Adrenal gland (tissue), 12 donors: ENCODE data around the gene CORO1C. TPM values are rescaled to one million over a fixed set of nuclear protein-coding genes. Genes with fewer than 3 reads are reported as not detected.

Experiments
- DNase-seq, 7 donors: peaks; one replicate each; pipeline ENCODE4 v3.0.0-alpha.2; 2019 to 2020
- H3K27ac ChIP-seq, 5 donors: fragments of 200-600 bp; sonication (generic) in 4 of 5; 1 replicate in 3 of 5; 2 replicates in 2 of 5; pipeline versions ENCODE4 v1.5.1 to v1.8.0; 2016 to 2020; ENCODE audit warnings: mild to moderate bottlenecking in 1 of 5
- H3K27me3 ChIP-seq: fragments of 200-600 bp; 2 replicates; pipeline ENCODE4 v1.8.0; 2021
- H3K36me3 ChIP-seq, 2 donors: fragments of 200-600 bp; replicated peaks in 1 of 2; 1 replicate in 1 of 2; 2 replicates in 1 of 2; pipeline versions ENCODE4 v1.5.1 to v1.8.0; 2018 to 2022
- H3K4me1 ChIP-seq, 2 donors: fragments of 200-600 bp; replicated peaks in 1 of 2; 1 replicate in 1 of 2; 2 replicates in 1 of 2; pipeline versions ENCODE4 v1.5.1 to v1.8.0; 2018 to 2021
- H3K4me3 ChIP-seq, 4 donors: fragments of 200-600 bp; sonication (generic) in 3 of 4; one replicate each; pipeline ENCODE4 v1.5.1; 2016 to 2018
- H3K9me3 ChIP-seq, 3 donors: fragments of 200-600 bp; sonication (generic) in 1 of 3; replicated peaks in 1 of 3; 1 replicate in 2 of 3; 2 replicates in 1 of 3; pipeline versions ENCODE4 v1.5.1 to v1.8.0; 2016 to 2021
- POLR2A ChIP-seq, 2 donors: fragments of 450-650 bp; IDR thresholded peaks; one replicate each; pipeline ENCODE4 v1.6.1; 2017; ENCODE audit warnings: antibody characterized with exemption in 2 of 2, mild to moderate bottlenecking in 2 of 2, moderate library complexity in 1 of 2
- WGBS, 4 donors: extraction: QIAGEN DNeasy Blood & Tissue Kit in 2 of 4; methylation state at CpG; one replicate each; pipeline versions ENCODE4 v1.1.5 to v1.1.7; 2013 to 2017; 5-methylcytosine and 5-hydroxymethylcytosine counted together
- intact Hi-C, 2 donors: fragments of 100-400 bp; cut with DNase I; formaldehyde crosslinking; loops; one replicate each; pipeline versions ENCODE4 v1.14.1 to v1.15.0; 2022 to 2023
- polyA plus RNA-seq, 3 donors: library from polyadenylated mRNA; stranded (reverse); fragments of 200-250 nt in 2 of 3; fragments of 350-450 nt in 1 of 3; fragmentation: Illumina TruSeq in 1 of 3; extraction: RNeasy Lipid Tissue Mini Kit (QIAGEN cat#74804) in 1 of 3; gene quantifications; one replicate each; pipeline ENCODE4 v1.2.3, GENCODE V29; 2013 to 2014
- total RNA-seq, 9 donors: library from RNA; depleted of rRNA in 4 of 9; stranded (reverse); fragments of >200 nt in 4 of 9; fragments of 120-200 nt in 1 of 9; fragmentation: NEBNext Ultra II Directional in 1 of 9; extraction: Animal tissue kit (Norgen Biotek cat#: 25700) in 1 of 9; gene quantifications; one replicate each; pipeline versions ENCODE4 v1.1.0 to v1.2.4, GENCODE V29; 2013 to 2023
- TF ChIP-seq, protein P1 (sequence below), 6 experiments: fragments of 450-650 bp in 4 of 6; fragments of 200-600 bp in 2 of 6; sonication (generic) in 1 of 6; IDR thresholded peaks; 1 replicate in 5 of 6; 2 replicates in 1 of 6; pipeline versions ENCODE4 v1.5.1 to v1.8.0; 2016 to 2021; ENCODE audit warnings: antibody characterized with exemption in 6 of 6, mild to moderate bottlenecking in 2 of 6, moderate library complexity in 1 of 6
- donor health status: healthy with polysubstance abuse.
- donor health status: Bipolar disorder and iron deficiency.
- donor health status: DM: yes; HTN: yes; CAD: no.
- donor health status: DM: no; HTN: no; CAD: no.
- donor health status: DM: no; HTN: no; CAD: no.
- donor health status: DM: yes; HTN: yes; CAD: no.

CORO1C gene
- total and polyA plus RNA-seq, 12 donors, result 17.4 to 124 (median 71.4) TPM

- Histone ChIP-seq H3K27me3 (no peaks in the 10 kb centered on the region), H3K27ac (peak overlapping the region in 1 of 5 donors; percentile 46), H3K9me3 (no peaks in the 10 kb centered on the region), H3K4me1 (peaks cover 5 to 35% of the 10 kb centered on the region in 2 donors), H3K36me3 (no peaks in the 10 kb centered on the region), H3K4me3 (no peak overlapping the region)
- intact Hi-C loops, result loop anchor here in 1 of 2 donors (10.0 kb wide), 1 partner anchor 99 kb away; the partner anchor contains the start of gene FICD
- TF ChIP-seq, protein P1, sequence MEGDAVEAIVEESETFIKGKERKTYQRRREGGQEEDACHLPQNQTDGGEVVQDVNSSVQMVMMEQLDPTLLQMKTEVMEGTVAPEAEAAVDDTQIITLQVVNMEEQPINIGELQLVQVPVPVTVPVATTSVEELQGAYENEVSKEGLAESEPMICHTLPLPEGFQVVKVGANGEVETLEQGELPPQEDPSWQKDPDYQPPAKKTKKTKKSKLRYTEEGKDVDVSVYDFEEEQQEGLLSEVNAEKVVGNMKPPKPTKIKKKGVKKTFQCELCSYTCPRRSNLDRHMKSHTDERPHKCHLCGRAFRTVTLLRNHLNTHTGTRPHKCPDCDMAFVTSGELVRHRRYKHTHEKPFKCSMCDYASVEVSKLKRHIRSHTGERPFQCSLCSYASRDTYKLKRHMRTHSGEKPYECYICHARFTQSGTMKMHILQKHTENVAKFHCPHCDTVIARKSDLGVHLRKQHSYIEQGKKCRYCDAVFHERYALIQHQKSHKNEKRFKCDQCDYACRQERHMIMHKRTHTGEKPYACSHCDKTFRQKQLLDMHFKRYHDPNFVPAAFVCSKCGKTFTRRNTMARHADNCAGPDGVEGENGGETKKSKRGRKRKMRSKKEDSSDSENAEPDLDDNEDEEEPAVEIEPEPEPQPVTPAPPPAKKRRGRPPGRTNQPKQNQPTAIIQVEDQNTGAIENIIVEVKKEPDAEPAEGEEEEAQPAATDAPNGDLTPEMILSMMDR (IDR thresholded peaks at IDR 0.05), result no peak
- no peak for TF ChIP-seq POLR2A (IDR thresholded peaks at IDR 0.05)
- WGBS, 4 donors, result 76 to 89% (median 86%) methylated on average over 3 to 4 of the region's 4 CpGs
- no peak for DNase-seq
Observed at GRCh38 chr12:108614041-108614440, 117.3 kb downstream of the CORO1C start.

DNA sequence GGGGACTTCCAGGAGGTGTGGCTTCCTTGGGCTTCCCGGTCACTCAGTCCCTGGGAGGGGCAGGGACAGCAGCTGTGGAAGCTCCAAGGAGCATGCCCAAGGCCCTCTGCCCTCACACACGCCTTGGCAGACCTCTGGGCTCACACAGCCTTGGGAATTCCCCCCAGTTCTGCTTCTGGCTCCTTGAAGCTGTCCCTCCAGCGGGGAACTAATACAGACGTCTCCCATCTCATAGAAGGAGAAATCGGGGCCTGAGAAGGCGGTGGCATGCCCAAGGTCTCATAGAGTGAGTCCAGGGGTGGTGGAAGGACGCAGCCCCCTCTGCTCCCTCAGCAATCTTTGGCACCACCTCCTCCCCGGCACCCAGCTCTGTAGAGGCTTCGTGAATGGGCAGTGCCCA, 117.8 kb downstream of the CORO1C start:
- Histone ChIP-seq H3K36me3 (no peaks in the 10 kb centered on the region), H3K9me3 (no peaks in the 10 kb centered on the region), H3K4me3 (no peak overlapping the region), H3K27me3 (no peaks in the 10 kb centered on the region), H3K27ac (peak overlapping the region in 1 of 5 donors; percentile 46), H3K4me1 (peaks cover 1 to 32% of the 10 kb centered on the region in 2 donors)
- TF ChIP-seq, protein P1 (IDR thresholded peaks at IDR 0.05), result no peak
- DNase-seq, result peak in 6 of 7 donors; percentile 48 to 69 (median 58)
- intact Hi-C loops, result loop anchor here in 1 of 2 donors (10.0 kb wide), 1 partner anchor 99 kb away; the partner anchor contains the start of gene FICD
- WGBS, 4 donors, result 15 to 45% (median 39%) methylated on average over 4 to 9 of the region's 9 CpGs

GRCh38 chr12:108612788-108613282, 118.5 kb downstream of the CORO1C start:
- intact Hi-C loops, result loop anchor here in 1 of 2 donors (10.0 kb wide), 1 partner anchor 98 kb away; the partner anchor contains the start of gene FICD
- H3K4me1 ChIP-seq, result peaks cover 0 to 25% of the 10 kb centered on the region in 2 donors
- 71 to 83% (median 79%) methylated on average over 8 of the region's 8 CpGs for WGBS, 4 donors
- H3K27ac ChIP-seq, result peak overlapping the region in 1 of 5 donors; percentile 46
- H3K27me3 ChIP-seq, result no peaks in the 10 kb centered on the region
- H3K9me3 ChIP-seq, result no peaks in the 10 kb centered on the region
- no peak for DNase-seq
- H3K4me3 ChIP-seq, result no peak overlapping the region
- H3K36me3 ChIP-seq, result no peaks in the 10 kb centered on the region
- TF ChIP-seq, protein P1 (IDR thresholded peaks at IDR 0.05), result no peak
- no peak for TF ChIP-seq POLR2A (IDR thresholded peaks at IDR 0.05)

DNA sequence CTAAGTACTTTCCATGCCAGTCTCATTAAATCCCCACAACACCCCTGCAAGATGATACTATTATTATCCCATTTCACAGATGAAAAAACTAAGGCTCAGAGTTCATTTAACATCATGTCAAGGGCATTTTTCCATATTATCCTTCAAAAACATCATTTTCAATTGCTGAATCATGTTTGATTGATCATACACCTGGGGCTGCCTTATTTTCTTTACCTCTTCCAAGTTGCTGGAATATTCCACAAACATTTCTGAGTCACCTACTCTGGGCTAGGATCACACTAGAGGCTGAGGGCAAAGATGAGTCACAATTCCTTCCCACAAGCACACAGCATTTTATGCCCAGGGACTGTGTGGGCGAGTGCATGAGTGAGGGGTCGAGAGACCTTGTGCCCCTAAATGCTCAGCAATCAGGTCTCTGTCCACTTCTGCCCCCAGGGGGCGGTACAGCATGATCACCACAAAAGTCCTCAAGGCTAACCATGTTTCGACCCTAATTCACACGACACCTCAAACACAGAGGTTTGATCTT, 119.4 kb downstream of the CORO1C start:
- H3K27me3 ChIP-seq, result no peaks in the 10 kb centered on the region
- intact Hi-C loops, result loop anchor here in 1 of 2 donors (10.0 kb wide), 1 partner anchor 97 kb away; the partner anchor contains the start of gene FICD
- peaks cover 0 to 22% of the 10 kb centered on the region in 2 donors for H3K4me1 ChIP-seq
- no peaks in the 10 kb centered on the region for H3K36me3 ChIP-seq
- 33 to 40% (median 36%) methylated on average over 5 of the region's 5 CpGs for WGBS, 4 donors
- peak in 6 of 7 donors; percentile 63 to 82 (median 71) for DNase-seq
- peak overlapping the region in 3 of 5 donors; percentile 10 to 61 (median 38) for H3K27ac ChIP-seq
- TF ChIP-seq, protein P1 (IDR thresholded peaks at IDR 0.05), result peak in 5 of 6 experiments; percentile 15 to 46 (median 33)
- peak in 1 of 2 donors; percentile 41 for TF ChIP-seq POLR2A (IDR thresholded peaks at IDR 0.05)
- H3K4me3 ChIP-seq, result no peak overlapping the region
- H3K9me3 ChIP-seq, result no peaks in the 10 kb centered on the region
